ENCODE data around the gene ZNF474. TPM values are rescaled to one million over a fixed set of nuclear protein-coding genes. Genes with fewer than 3 reads are reported as not detected.

ZNF474 gene
- total RNA-seq, 1 donor from 2014 or later = 0.26 TPM

DNA sequence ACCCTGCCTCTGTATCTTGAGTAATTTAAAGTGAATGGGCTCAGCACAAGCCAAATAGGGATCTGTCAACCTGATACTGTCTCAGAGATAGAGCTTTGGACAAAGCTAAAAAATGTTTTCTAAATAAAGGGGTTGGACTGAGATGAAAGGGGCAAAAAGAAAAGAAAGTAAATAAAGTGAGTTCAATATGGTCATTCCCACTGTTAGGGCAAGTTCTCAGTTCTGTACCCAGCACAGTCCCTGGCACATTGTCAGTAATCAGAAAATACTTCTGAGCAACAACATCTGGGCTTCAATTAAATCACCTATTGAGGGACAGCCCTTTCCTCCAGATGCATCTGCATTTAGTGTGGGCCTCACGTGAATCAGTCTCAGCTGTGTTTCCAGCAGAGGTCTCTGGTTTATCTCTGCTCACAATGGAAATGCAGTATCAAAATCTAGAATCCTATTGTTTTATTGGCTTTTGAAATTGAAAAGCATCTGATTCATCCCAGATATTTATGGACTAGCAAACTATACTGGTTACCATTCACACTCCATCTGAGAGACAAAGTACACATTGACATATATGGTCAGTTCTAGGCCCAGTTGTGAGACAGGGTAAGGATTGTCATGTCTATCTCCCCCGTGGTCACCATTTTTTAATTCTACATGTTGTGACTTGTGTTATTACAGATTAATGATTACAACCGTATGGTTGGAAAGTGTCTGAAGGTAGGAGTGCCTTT lies 35.6 kb downstream of the ZNF474 start:
- no peak overlapping the region for H3K4me3 ChIP-seq (ENCODE audit: low read depth, low read length)
- FAIRE-seq (no peak), DNase-seq (ENCODE audit: low read depth) (no peak)
- no peaks in the 10 kb centered on the region for H3K27me3 ChIP-seq (ENCODE audit: control insufficient read depth, insufficient read depth, low read length)
- no peak for TF ChIP-seq CTCF (IDR thresholded peaks at IDR 0.05; ENCODE audit: insufficient read depth, low read length, severe bottlenecking)
- H3K36me3 ChIP-seq (ENCODE audit: control insufficient read depth, insufficient read depth, low read length) = no peaks in the 10 kb centered on the region

GRCh38 chr5:122165559-122166078 lies 36.3 kb downstream of the ZNF474 start:
- FAIRE-seq (no peak), DNase-seq (ENCODE audit: low read depth) (no peak)

DNA sequence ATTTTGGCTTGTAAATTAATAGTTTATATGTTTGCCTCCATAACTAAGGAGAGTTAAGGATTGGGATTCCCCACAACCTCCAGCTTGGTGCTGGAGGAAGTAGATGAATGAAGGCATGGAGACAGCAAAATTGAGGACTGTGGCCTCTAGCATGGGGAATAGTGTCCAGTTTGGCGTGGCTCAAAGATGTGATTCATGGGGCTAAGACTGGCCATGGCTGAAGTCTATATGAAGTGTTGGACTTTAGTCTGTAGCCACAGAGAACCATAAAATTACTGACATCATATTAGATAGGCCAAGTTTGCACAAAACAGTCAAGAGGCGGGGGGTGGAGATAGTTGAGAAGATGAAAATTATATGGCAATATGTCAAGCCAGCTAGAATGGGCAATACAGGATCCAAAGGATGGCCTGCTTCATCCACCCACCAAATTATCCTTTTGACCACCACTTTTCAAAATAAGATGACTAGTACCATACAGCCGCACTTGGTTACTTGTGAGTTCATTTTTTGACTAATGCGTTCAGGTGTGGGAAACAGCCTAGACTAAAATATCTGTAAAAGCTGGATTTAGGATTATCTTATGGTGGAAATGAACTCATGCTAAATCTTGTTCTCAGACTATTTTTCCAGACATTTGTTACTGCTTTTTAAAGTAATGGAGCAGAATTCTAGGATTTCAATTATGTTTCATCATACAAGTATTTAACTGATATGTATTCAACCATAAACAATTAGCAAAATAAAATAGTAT lies 40.2 kb downstream of the ZNF474 start:
- DNase-seq (ENCODE audit: low read depth) (no peak), FAIRE-seq (no peak)
- Histone ChIP-seq H3K4me3 (ENCODE audit: low read depth, low read length) (no peak overlapping the region), H3K27me3 (ENCODE audit: control insufficient read depth, insufficient read depth, low read length) (no peaks in the 10 kb centered on the region), H3K36me3 (ENCODE audit: control insufficient read depth, insufficient read depth, low read length) (no peaks in the 10 kb centered on the region)
- TF ChIP-seq CTCF (IDR thresholded peaks at IDR 0.05; ENCODE audit: insufficient read depth, low read length, severe bottlenecking) = no peak

More at GRCh38 chr5:122165559-122166078, 36.3 kb downstream of the ZNF474 start:
- no peak for TF ChIP-seq CTCF (IDR thresholded peaks at IDR 0.05; ENCODE audit: insufficient read depth, low read length, severe bottlenecking)
- H3K36me3 ChIP-seq (ENCODE audit: control insufficient read depth, insufficient read depth, low read length) = no peaks in the 10 kb centered on the region
- H3K4me3 ChIP-seq (ENCODE audit: low read depth, low read length) = no peak overlapping the region
- H3K27me3 ChIP-seq (ENCODE audit: control insufficient read depth, insufficient read depth, low read length) = no peaks in the 10 kb centered on the region

GRCh38 chr5:122170620-122171019 lies 41.3 kb downstream of the ZNF474 start:
- Histone ChIP-seq H3K27me3 (ENCODE audit: control insufficient read depth, insufficient read depth, low read length) (no peaks in the 10 kb centered on the region), H3K4me3 (ENCODE audit: low read depth, low read length) (no peak overlapping the region), H3K36me3 (ENCODE audit: control insufficient read depth, insufficient read depth, low read length) (no peaks in the 10 kb centered on the region)
- DNase-seq (ENCODE audit: low read depth) = peak; percentile 76
- no peak for FAIRE-seq
- no peak for TF ChIP-seq CTCF (IDR thresholded peaks at IDR 0.05; ENCODE audit: insufficient read depth, low read length, severe bottlenecking)

DNA sequence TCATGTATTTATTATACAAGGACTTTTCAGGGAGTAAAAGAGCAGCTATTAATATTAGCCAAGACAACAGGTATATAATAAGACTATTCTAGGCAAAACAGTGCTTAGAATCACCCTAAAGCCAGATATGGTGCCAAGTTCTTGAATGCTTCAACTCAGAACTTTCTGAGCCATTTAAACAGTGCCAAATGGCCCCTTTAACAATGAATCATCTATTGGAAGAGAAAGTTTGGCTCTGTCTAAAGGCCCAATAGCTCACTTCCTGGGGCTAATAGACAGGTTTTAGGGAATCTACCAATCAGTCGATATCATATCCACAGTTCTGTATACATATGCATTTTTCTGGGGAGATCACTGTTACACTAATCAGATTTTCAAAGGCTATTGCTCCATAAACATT lies 42.9 kb downstream of the ZNF474 start:
- no peak overlapping the region for H3K4me3 ChIP-seq (ENCODE audit: low read depth, low read length)
- no peaks in the 10 kb centered on the region for H3K36me3 ChIP-seq (ENCODE audit: control insufficient read depth, insufficient read depth, low read length)
- no peak for TF ChIP-seq CTCF (IDR thresholded peaks at IDR 0.05; ENCODE audit: insufficient read depth, low read length, severe bottlenecking)
- no peaks in the 10 kb centered on the region for H3K27me3 ChIP-seq (ENCODE audit: control insufficient read depth, insufficient read depth, low read length)
- FAIRE-seq (no peak), DNase-seq (ENCODE audit: low read depth) (no peak)

Data from bronchial epithelial cell (primary cell).